Epithelial cell of esophagus (primary cell): ENCODE data around the gene YAF2.
"Not testable (repeated sequence)": the region's sequence is repeated elsewhere in the genome, so short reads cannot be mapped to it uniquely, and the experiment has no call there.

Experiments used
- DNase-seq: peaks from one replicate; pipeline ENCODE4 v3.0.0; 2010; ENCODE audit warnings: low read depth
- H3K4me3 ChIP-seq: 2 replicates; pipeline ENCODE4 v1.5.1; 2011; ENCODE audit warnings: mild to moderate bottlenecking, low read length, control low read depth
- CTCF ChIP-seq: IDR thresholded peaks from 2 replicates; pipeline ENCODE4 v1.5.1; 2011; ENCODE audit warnings: low read depth, mild to moderate bottlenecking, low read length, control low read depth, inconsistent platforms; ENCODE audit not compliant: insufficient read depth; ENCODE audit errors: missing control alignments

Gene YAF2

GRCh38 chr12:42236017-42236416 lies 2.0 kb downstream of the YAF2 start:
- no peak for TF ChIP-seq CTCF
- no peak for DNase-seq
- H3K4me3 ChIP-seq, result no peak overlapping the region

GRCh38 chr12:42235426-42235825 lies 2.6 kb downstream of the YAF2 start:
- TF ChIP-seq CTCF, result no peak
- H3K4me3 ChIP-seq, result no peak overlapping the region
- no peak for DNase-seq

- no peak for TF ChIP-seq CTCF
- DNase-seq, result no peak
- no peak overlapping the region for H3K4me3 ChIP-seq
These were observed 3.1 kb downstream of the YAF2 start for GRCh38 chr12:42234970-42235369.

GRCh38 chr12:42227525-42227924 lies 10.5 kb downstream of the YAF2 start:
- not testable (repeated sequence) for DNase-seq, H3K4me3 ChIP-seq

- not testable (repeated sequence) for DNase-seq, H3K4me3 ChIP-seq
These were observed 13.5 kb downstream of the YAF2 start for GRCh38 chr12:42224501-42224900.

- H3K4me3 ChIP-seq, result no peak overlapping the region
- no peak for TF ChIP-seq CTCF
- no peak for DNase-seq
These were observed 15.3 kb downstream of the YAF2 start for GRCh38 chr12:42222724-42223123.

- DNase-seq, result no peak
- TF ChIP-seq CTCF, result no peak
- no peak overlapping the region for H3K4me3 ChIP-seq
These were observed 16.3 kb downstream of the YAF2 start for GRCh38 chr12:42221726-42222125.

GRCh38 chr12:42217656-42218055 lies 20.4 kb downstream of the YAF2 start:
- peak; percentile 9 for DNase-seq
- TF ChIP-seq CTCF, result no peak

More at GRCh38 chr12:42217656-42218055, 20.4 kb downstream of the YAF2 start:
- no peak overlapping the region for H3K4me3 ChIP-seq
